ENCODE measurements around the gene CIROP. TPM values are rescaled to one million over a fixed set of nuclear protein-coding genes. Genes with fewer than 3 reads are reported as not detected.

Gene CIROP
- total RNA-seq, 1 experiment from 2014 or later = not detected

- Histone ChIP-seq H2BK15ac (ENCODE audit: low read depth, low read length) (no peak overlapping the region), H3K23me2 (ENCODE audit: insufficient read length, low read depth, low read length, poor library complexity, severe bottlenecking) (no peaks in the 10 kb centered on the region), H3K23ac (ENCODE audit: insufficient read length, low read depth, low read length) (no peak overlapping the region), H3K4me2 (ENCODE audit: insufficient read depth, insufficient read length, low read length) (no peak overlapping the region), H2BK120ac (ENCODE audit: low read depth, low read length, poor library complexity, severe bottlenecking) (no peak overlapping the region), H2BK12ac (ENCODE audit: insufficient read length, low read depth, low read length) (no peak overlapping the region), H4K91ac (ENCODE audit: insufficient read length, low read depth, low read length) (no peak overlapping the region), H2AK5ac (ENCODE audit: insufficient read length, low read length) (no peak overlapping the region), H4K5ac (ENCODE audit: insufficient read length, low read depth, low read length) (no peak overlapping the region), H3K27me3 (ENCODE audit: insufficient read depth, low read length) (no peaks in the 10 kb centered on the region), H3K9me3 (ENCODE audit: control insufficient read depth, low read depth, low read length) (no peaks in the 10 kb centered on the region), H4K20me1 (ENCODE audit: control insufficient read depth, insufficient read depth, insufficient read length) (no peaks in the 10 kb centered on the region), H3K79me1 (ENCODE audit: insufficient read depth, low read depth, low read length, poor library complexity, severe bottlenecking) (no peaks in the 10 kb centered on the region), H3T11ph (ENCODE audit: low read length) (no peak overlapping the region), H3K18ac (ENCODE audit: insufficient read length, low read depth, low read length) (no peak overlapping the region), H2BK20ac (ENCODE audit: low read depth, low read length, poor library complexity, severe bottlenecking) (no peak overlapping the region), H3K79me2 (ENCODE audit: insufficient read depth, low read length) (peaks cover under 1% of the 10 kb centered on the region; the same call in 1 of the 2 replicates), H3K56ac (ENCODE audit: insufficient read length, low read depth, low read length) (no peak overlapping the region), H3K4ac (ENCODE audit: low read depth, low read length) (no peak overlapping the region), H3K14ac (ENCODE audit: insufficient read depth, low read length) (no peak overlapping the region), H2AFZ (ENCODE audit: low read length) (no peak overlapping the region), H4K8ac (replicated peaks; ENCODE audit: insufficient read length, low read depth, low read length) (no peak overlapping the region), H3K4me1 (ENCODE audit: insufficient read depth, low read length) (no peaks in the 10 kb centered on the region; the same call in 1 of the 2 replicates), H2BK5ac (ENCODE audit: insufficient read length, low read length) (no peak overlapping the region), H3K27ac (ENCODE audit: insufficient read length, low read depth, low read length) (no peak overlapping the region), H3K9ac (ENCODE audit: extremely low read depth, insufficient read length, low read length) (no peak overlapping the region)
- no peak for TF ChIP-seq CTCF (conservative IDR thresholded peaks at IDR 0.05)
- no CpG with 5 or more reads among the region's 2 CpGs for WGBS (ENCODE audit: extremely low coverage, insufficient read length, low lambda C conversion rate)
- H3K4me3 Mint-ChIP-seq = no peak overlapping the region
- peaks cover 45 to 58% of the 10 kb centered on the region in 2 experiments for H3K4me1 Mint-ChIP-seq
- DNase-seq = no peak
- peaks cover 27% of the 10 kb centered on the region for H3K27me3 Mint-ChIP-seq (ENCODE audit: low read depth)
- H3K27ac Mint-ChIP-seq = no peak overlapping the region
- H3K9me3 Mint-ChIP-seq = no peaks in the 10 kb centered on the region
- peaks cover 4 to 14% (median 12%) of the 10 kb centered on the region in 3 experiments; a peak in 6 of 7 replicates for H3K36me3 Mint-ChIP-seq (ENCODE audit: insufficient read depth in 1 of 3, low read depth in 3 of 3)
Measured at GRCh38 chr14:23102801-23103200, 2.0 kb downstream of the CIROP start.

All from H9 (cell line).